Skin epidermis (tissue), 12 donors: ENCODE results near the gene ZFAND2B.
A peak's percentile ranks its signal among the peaks of the same experiment; 100 is the strongest.

ENCODE experiments used
- H3K27ac ChIP-seq, 21 experiments: fragments of 200-600 bp; sonication (generic) in 11 of 21; one replicate each; pipeline ENCODE4 v1.5.0; 2020; ENCODE audit warnings: mild to moderate bottlenecking in 3 of 21, inconsistent platforms in 2 of 21, moderate library complexity in 2 of 21
- H3K4me3 ChIP-seq, 7 experiments: fragments of 200-600 bp; sonication (generic) in 2 of 7; one replicate each; pipeline ENCODE4 v1.5.0; 2020; ENCODE audit warnings: inconsistent platforms in 2 of 7, mild to moderate bottlenecking in 2 of 7, moderate library complexity in 1 of 7

The ZFAND2B gene

GRCh38 chr2:219216535-219216915 is 9.9 kb downstream of the ZFAND2B start:
- peak overlapping the region in 2 of 21 experiments; percentile 9 to 89 for H3K27ac ChIP-seq
- no peak overlapping the region for H3K4me3 ChIP-seq

- Histone ChIP-seq H3K4me3 (peak overlapping the region; percentile 35 to 62 (median 44)), H3K27ac (peak overlapping the region; percentile 56 to 92 (median 82))
Observed at GRCh38 chr2:219218217-219218731, 11.7 kb downstream of the ZFAND2B start.

GRCh38 chr2:219218732-219219701 is 12.4 kb downstream of the ZFAND2B start, which contains the start of gene ABCB6:
Gene ABCB6, minus strand, starts transcription at chr2:219218958. Its CDS starts 285 bp downstream, at chr2:219218673.
- Histone ChIP-seq H3K4me3 (peak within 1 kb of the TSS; percentile 35 to 62 (median 44)), H3K27ac (peak within 1 kb of the TSS; percentile 56 to 92 (median 82))

- Histone ChIP-seq H3K4me3 (peak overlapping the region in 1 of 7 experiments; percentile 62), H3K27ac (peak overlapping the region in 6 of 21 experiments; percentile 64 to 89 (median 88))
Observed at GRCh38 chr2:219219784-219220532, 13.4 kb downstream of the ZFAND2B start.

- H3K4me3 ChIP-seq, result no peak overlapping the region
- no peak overlapping the region for H3K27ac ChIP-seq
Observed at GRCh38 chr2:219220652-219221402, 14.2 kb downstream of the ZFAND2B start.

GRCh38 chr2:219221957-219222518 is 15.5 kb downstream of the ZFAND2B start:
- Histone ChIP-seq H3K4me3 (no peak overlapping the region), H3K27ac (peak overlapping the region in 1 of 21 experiments; percentile 4)

- H3K27ac ChIP-seq, result no peak overlapping the region
Observed at GRCh38 chr2:219223831-219224610, 17.4 kb downstream of the ZFAND2B start.

GRCh38 chr2:219225350-219225749 is 18.8 kb downstream of the ZFAND2B start:
- H3K27ac ChIP-seq, result no peak overlapping the region
- H3K4me3 ChIP-seq, result no peak overlapping the region

More at GRCh38 chr2:219223831-219224610, 17.4 kb downstream of the ZFAND2B start:
- H3K4me3 ChIP-seq, result no peak overlapping the region

- Histone ChIP-seq H3K27ac (peak overlapping the region in 19 of 21 experiments; percentile 86 to 96 (median 95)), H3K4me3 (peak overlapping the region; percentile 60 to 87 (median 75))
Observed at GRCh38 chr2:219228041-219228910, 21.7 kb downstream of the ZFAND2B start.

- peak overlapping the region; percentile 73 to 96 (median 95) for H3K27ac ChIP-seq
- H3K4me3 ChIP-seq, result peak overlapping the region; percentile 60 to 87 (median 75)
Observed at GRCh38 chr2:219228911-219229304, 22.3 kb downstream of the ZFAND2B start.

- Histone ChIP-seq H3K27ac (peak within 1 kb of the TSS; percentile 73 to 96 (median 95)), H3K4me3 (peak within 1 kb of the TSS; percentile 60 to 87 (median 75))
Observed at GRCh38 chr2:219229305-219230058, 22.9 kb downstream of the ZFAND2B start, which contains the start of the genes ANKZF1 and ATG9A. Gene ANKZF1, plus strand, starts transcription at chr2:219229806. Its CDS starts 452 bp downstream, at chr2:219230258. Gene ATG9A, minus strand, starts transcription at chr2:219229636. Its CDS starts 1,612 bp downstream, at chr2:219228024.

- H3K27ac ChIP-seq, result peak overlapping the region; percentile 54 to 96 (median 94)
- H3K4me3 ChIP-seq, result peak overlapping the region; percentile 60 to 87 (median 75)
Observed at GRCh38 chr2:219230059-219230540, 23.5 kb downstream of the ZFAND2B start.

- Histone ChIP-seq H3K27ac (no peak overlapping the region), H3K4me3 (no peak overlapping the region)
Observed at GRCh38 chr2:219234331-219234730, 27.7 kb downstream of the ZFAND2B start.

- H3K27ac ChIP-seq, result peak overlapping the region in 7 of 21 experiments; percentile 4 to 63 (median 28)
- peak overlapping the region in 5 of 7 experiments; percentile 10 to 27 (median 13) for H3K4me3 ChIP-seq
Observed at GRCh38 chr2:219243291-219243761, 36.7 kb downstream of the ZFAND2B start.

- peak overlapping the region; percentile 66 to 92 (median 76) for H3K4me3 ChIP-seq
- peak overlapping the region; percentile 20 to 99 (median 93) for H3K27ac ChIP-seq
Observed at GRCh38 chr2:219244789-219245147, 38.2 kb downstream of the ZFAND2B start.
